HUES6 (cell line): ENCODE data around the gene THEM4.

Experiments
- H3K27ac ChIP-seq: 2 replicates; pipeline ENCODE4 v1.7.0; 2013; ENCODE audit warnings: low read depth, mild to moderate bottlenecking, low read length, inconsistent platforms
- H3K27me3 ChIP-seq: 2 replicates; pipeline ENCODE4 v1.6.1; 2013; ENCODE audit warnings: low read length; ENCODE audit not compliant: control insufficient read depth, insufficient read depth
- H3K36me3 ChIP-seq: 2 replicates; pipeline ENCODE4 v1.6.1; 2013; ENCODE audit warnings: low read length; ENCODE audit not compliant: control insufficient read depth, insufficient read depth
- H3K4me1 ChIP-seq: 2 replicates; pipeline ENCODE4 v1.6.1; 2013; ENCODE audit warnings: low read length; ENCODE audit not compliant: control insufficient read depth, insufficient read depth
- H3K4me3 ChIP-seq: 2 replicates; pipeline ENCODE4 v1.5.1; 2013; ENCODE audit warnings: low read depth, low read length
- H3K9ac ChIP-seq: one replicate; pipeline ENCODE4 v1.6.1; 2013; ENCODE audit warnings: mild to moderate bottlenecking, low read length
- H3K9me3 ChIP-seq: 2 replicates; pipeline ENCODE4 v1.6.1; 2013; ENCODE audit warnings: low read depth, low read length; ENCODE audit not compliant: control insufficient read depth, insufficient read depth

THEM4 gene

DNA sequence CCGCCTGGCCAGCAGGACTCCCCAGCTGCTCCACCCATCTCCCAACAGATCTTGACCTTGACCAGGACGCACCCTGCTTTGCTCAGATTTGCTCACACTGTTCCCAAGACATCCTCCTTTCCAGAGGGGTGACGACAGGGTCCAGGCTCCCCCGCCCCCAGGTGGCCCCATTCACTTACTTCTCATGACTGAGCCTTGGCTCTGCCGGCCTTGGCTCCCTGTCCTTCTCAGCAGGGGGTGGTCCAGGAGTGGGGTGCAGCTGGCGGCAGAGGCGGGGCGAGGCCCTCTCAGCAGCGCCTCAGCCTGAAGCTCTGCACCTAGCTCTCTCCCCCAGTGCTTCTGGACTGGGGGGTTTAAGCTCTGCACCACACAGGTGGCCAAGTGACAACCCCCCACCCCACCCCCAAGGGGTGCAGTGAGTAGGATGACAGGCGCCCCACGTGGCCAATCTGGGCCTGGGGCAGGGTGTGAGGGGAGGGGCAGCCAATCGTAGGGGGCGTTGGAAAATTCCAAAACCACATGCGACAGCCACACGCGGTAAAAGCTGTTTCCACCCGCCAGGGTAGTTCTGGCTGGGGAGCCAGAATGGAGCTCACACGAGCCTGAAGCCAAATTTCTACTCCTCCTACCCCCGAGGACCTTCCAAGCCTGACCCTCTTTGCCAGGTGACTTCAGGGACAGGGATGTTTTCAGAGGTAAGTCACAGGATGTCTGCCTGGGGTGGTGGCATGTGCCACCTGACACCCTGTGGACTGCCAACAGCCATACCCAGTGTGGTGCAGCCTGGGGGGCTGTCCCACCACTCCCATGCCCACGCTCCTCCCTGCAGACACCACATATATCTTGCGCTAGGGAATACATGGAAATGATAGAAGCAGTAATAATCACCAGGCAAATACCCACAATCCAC lies 83.3 kb downstream of the THEM4 start:
- H3K4me1 ChIP-seq, result peaks cover 48% of the 10 kb centered on the region
- H3K27ac ChIP-seq, result no peak overlapping the region
- no peaks in the 10 kb centered on the region for H3K27me3 ChIP-seq
- no peaks in the 10 kb centered on the region for H3K9me3 ChIP-seq
- no peaks in the 10 kb centered on the region for H3K36me3 ChIP-seq
- no peak overlapping the region for H3K4me3 ChIP-seq
- H3K9ac ChIP-seq, result no peak overlapping the region

DNA sequence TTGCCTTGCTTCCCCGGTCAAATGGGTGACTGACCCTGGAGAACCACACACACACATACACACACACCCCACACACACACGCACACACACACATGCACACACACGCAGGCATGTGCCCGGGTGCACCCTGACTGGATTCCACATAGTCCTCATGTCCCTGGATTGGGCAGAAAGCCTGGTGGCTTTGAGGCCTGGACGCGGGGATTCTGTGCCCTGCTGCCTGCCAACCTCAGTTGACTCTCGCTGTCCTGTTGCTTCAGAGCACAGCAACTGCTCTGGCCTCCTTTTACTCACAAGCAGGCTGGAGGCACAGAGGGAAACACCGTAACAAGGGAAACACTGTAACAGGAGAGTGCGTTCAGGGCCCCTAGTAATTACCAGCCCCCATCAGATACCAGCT lies 84.1 kb downstream of the THEM4 start:
- no peaks in the 10 kb centered on the region for H3K9me3 ChIP-seq
- no peaks in the 10 kb centered on the region for H3K36me3 ChIP-seq
- no peaks in the 10 kb centered on the region for H3K27me3 ChIP-seq
- H3K4me1 ChIP-seq, result peaks cover 40% of the 10 kb centered on the region
- no peak overlapping the region for H3K27ac ChIP-seq
- no peak overlapping the region for H3K9ac ChIP-seq
- no peak overlapping the region for H3K4me3 ChIP-seq
